HG03378 (cell line): ENCODE measurements around the gene FCRL4.
A peak's percentile ranks its signal among the peaks of the same experiment; 100 is the strongest.
"Not testable (repeated sequence)": the region's sequence is repeated elsewhere in the genome, so short reads cannot be mapped to it uniquely, and the experiment has no call there.

Experiments used
- ATAC-seq: cut with Tn5 transposase; IDR thresholded peaks from one replicate; pipeline ENCODE4 v1.9.1; 2021; ENCODE audit warnings: mild to moderate bottlenecking, moderate library complexity; ENCODE audit not compliant: unreplicated experiment

Gene FCRL4

DNA sequence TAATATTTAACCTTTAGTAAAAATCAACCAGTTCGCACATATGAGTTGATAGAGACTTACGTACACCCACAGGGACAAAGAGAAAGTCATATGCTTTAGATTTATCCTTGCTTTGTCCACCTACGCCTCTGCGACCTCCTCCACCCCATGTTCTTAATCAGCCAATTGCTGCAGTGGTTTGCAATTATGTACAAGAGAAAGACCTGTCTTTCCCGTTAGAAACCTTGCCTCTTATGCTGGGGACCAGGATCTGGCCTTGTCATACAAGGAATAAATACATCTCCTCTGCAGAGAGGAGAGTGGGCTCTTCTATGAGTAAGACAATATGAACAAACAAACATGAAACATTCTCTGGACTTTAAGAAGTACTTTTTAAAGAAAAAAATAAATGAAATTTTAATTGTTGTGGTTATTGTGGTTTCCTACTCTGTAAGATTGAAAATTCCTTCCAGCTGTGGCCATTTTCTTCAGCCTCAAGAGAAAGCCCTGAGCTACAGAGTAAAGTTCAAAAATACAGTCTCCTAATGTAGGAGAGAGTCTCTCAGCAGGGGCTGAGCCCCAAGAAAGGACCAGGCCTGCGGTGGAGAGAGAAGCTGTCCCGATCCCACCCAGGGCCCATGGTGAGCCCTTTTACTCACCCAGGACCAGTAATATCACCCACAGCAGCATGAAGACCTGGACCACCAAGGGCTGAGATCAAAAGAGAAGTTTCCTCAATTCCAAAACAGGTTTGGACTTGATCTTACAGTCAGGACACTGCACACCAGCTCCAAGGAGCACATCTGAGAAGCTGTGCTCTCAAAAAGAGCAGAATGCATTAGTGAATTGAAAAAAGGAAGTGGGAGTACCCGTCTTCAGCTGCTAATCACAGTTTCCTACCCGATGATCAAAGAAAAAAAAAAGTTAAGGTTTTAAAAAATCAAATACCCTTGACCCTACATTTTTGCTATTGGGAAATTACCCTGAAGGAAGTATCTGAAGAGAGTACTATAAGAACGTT is 45.9 kb downstream of the FCRL4 start, which contains the start of gene FCRL5:
Gene FCRL5 (minus strand): TSS at position 822 of the 1,000 bp plus-strand sequence. CDS start 153 bp downstream, at position 669.
- peak; percentile 74 for ATAC-seq

GRCh38 chr1:157548081-157548480 is 49.8 kb downstream of the FCRL4 start:
- not testable (repeated sequence) for ATAC-seq

GRCh38 chr1:157542676-157543075 is 55.2 kb downstream of the FCRL4 start:
- no peak for ATAC-seq

GRCh38 chr1:157540852-157541251 is 57.0 kb downstream of the FCRL4 start:
- no peak for ATAC-seq

GRCh38 chr1:157540160-157540748 is 57.6 kb downstream of the FCRL4 start:
- no peak for ATAC-seq

DNA sequence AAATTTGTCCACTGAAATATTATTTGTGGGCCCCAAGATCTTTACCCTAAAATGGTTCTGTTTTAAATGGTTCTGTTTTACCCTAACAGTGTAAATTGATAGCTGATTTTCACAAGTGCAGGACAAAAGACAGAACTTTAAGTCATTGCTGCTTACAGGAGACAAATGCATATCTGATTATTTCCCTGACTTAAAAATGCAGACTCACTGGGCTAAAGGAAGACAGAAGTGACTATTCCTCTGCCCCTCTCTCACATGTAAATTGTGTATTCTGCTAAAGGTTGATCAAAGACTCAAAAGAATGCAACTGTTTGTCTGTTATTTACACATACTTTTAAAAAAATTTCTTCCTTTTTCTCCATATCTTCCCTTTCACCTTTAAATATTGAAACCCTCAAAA is 58.3 kb downstream of the FCRL4 start:
- ATAC-seq = no peak

DNA sequence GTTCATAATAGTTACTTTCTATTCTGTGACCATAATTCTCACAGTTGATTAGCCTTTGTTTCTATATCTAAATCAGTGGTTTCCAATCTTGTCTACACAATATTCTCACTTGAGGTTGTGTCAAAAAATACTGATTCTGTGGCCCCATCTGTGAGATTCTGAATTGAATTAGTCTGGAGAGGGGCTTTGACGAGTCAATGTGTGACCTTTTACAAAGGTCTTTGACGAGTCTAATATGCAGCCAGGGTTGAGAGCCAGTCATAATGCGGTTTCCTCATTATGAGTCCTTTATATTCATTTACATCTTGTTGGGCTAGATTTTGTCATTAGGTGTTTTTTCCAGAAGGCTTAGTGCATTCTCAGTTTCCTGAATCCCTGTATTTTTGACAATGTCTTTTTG is 65.3 kb downstream of the FCRL4 start:
- ATAC-seq = no peak

GRCh38 chr1:157523774-157524493 is 74.0 kb downstream of the FCRL4 start:
- ATAC-seq = peak; percentile 54
